GOT3 (cell line): ENCODE results near the gene KCNMB2.
"Not testable (repeated sequence)": the region's sequence is repeated elsewhere in the genome, so short reads cannot be mapped to it uniquely, and the experiment has no call there.

Source experiments
- DNase-seq: peaks from one replicate; lab custom pipeline; 2025; ENCODE audit warnings: mixed read lengths; lab: John Stamatoyannopoulos, UW

Gene KCNMB2

GRCh38 chr3:178536211-178537079 is at the start of gene KCNMB2:
Gene KCNMB2 (plus strand): TSS chr3:178536436.
- no peak for DNase-seq

GRCh38 chr3:178486903-178487302 is 49.3 kb upstream of the KCNMB2 start:
- DNase-seq: no peak

- no peak for DNase-seq
Observed at GRCh38 chr3:178487752-178488151, 48.5 kb upstream of the KCNMB2 start.

- no peak for DNase-seq
Observed at GRCh38 chr3:178491751-178492150, 44.5 kb upstream of the KCNMB2 start.

- no peak for DNase-seq
Observed at GRCh38 chr3:178492491-178492890, 43.7 kb upstream of the KCNMB2 start.

GRCh38 chr3:178494386-178494785 is 41.9 kb upstream of the KCNMB2 start:
- no peak for DNase-seq

GRCh38 chr3:178496911-178497310 is 39.3 kb upstream of the KCNMB2 start:
- DNase-seq: no peak

GRCh38 chr3:178498871-178499270 is 37.4 kb upstream of the KCNMB2 start:
- no peak for DNase-seq

- no peak for DNase-seq
Observed at GRCh38 chr3:178500631-178501030, 35.6 kb upstream of the KCNMB2 start.

- no peak for DNase-seq
Observed at GRCh38 chr3:178504128-178504527, 32.1 kb upstream of the KCNMB2 start.

GRCh38 chr3:178505832-178506231 is 30.4 kb upstream of the KCNMB2 start:
- DNase-seq: no peak

- DNase-seq: no peak
Observed at GRCh38 chr3:178507507-178508442, 28.5 kb upstream of the KCNMB2 start.

GRCh38 chr3:178508443-178508825 is 27.8 kb upstream of the KCNMB2 start:
- no peak for DNase-seq

GRCh38 chr3:178510496-178510895 is 25.7 kb upstream of the KCNMB2 start:
- DNase-seq: no peak

- DNase-seq: no peak
Observed at GRCh38 chr3:178512647-178513046, 23.6 kb upstream of the KCNMB2 start.

- DNase-seq: no peak
Observed at GRCh38 chr3:178513546-178514380, 22.5 kb upstream of the KCNMB2 start.

GRCh38 chr3:178514401-178514800 is 21.8 kb upstream of the KCNMB2 start:
- DNase-seq: no peak

GRCh38 chr3:178515076-178515744 is 21.0 kb upstream of the KCNMB2 start:
- not testable (repeated sequence) for DNase-seq

- no peak for DNase-seq
Observed at GRCh38 chr3:178517665-178518334, 18.4 kb upstream of the KCNMB2 start.

- DNase-seq: no peak
Observed at GRCh38 chr3:178518660-178519396, 17.4 kb upstream of the KCNMB2 start.
